PFSK-1 (cell line): ENCODE measurements around the gene OSBPL6.

Experiments used
- POLR2AphosphoS5 ChIP-seq: IDR thresholded peaks from 2 replicates; pipeline ENCODE4 v1.6.1; 2012; ENCODE audit warnings: low read depth, mild to moderate bottlenecking, control low read depth, low read length, moderate library complexity
- REST ChIP-seq, 2 experiments: IDR thresholded peaks; 2 replicates each; pipeline versions ENCODE4 v1.6.1 to v1.8.0; 2011 to 2012; ENCODE audit warnings: low read depth in 2 of 2, low read length in 2 of 2, control low read depth in 1 of 2, inconsistent platforms in 1 of 2, mild to moderate bottlenecking in 1 of 2, moderate library complexity in 1 of 2; ENCODE audit not compliant: insufficient read depth in 1 of 2
- SIN3A ChIP-seq: IDR thresholded peaks from 2 replicates; pipeline ENCODE4 v1.6.1; 2012; ENCODE audit warnings: mild to moderate bottlenecking, low read length, moderate library complexity, borderline replicate concordance; ENCODE audit not compliant: insufficient read depth
- TAF1 ChIP-seq: IDR thresholded peaks from 2 replicates; pipeline ENCODE4 v1.6.1; 2012; ENCODE audit warnings: low read length, control low read depth, borderline replicate concordance; ENCODE audit not compliant: insufficient read depth

- TF ChIP-seq TAF1 (no peak), POLR2AphosphoS5 (no peak), REST (IDR thresholded peaks at IDR 0.05; ENCODE audit: insufficient read depth in 1 of 2, low read depth in 2 of 2, low read length in 2 of 2) (no peak), SIN3A (no peak)
These were observed 14.5 kb downstream of the OSBPL6 start for GRCh38 chr2:178208817-178209216.
